Left ventricle myocardium inferior (tissue), 1 donor: Measurements from ENCODE around the gene APEH. TPM values are rescaled to one million over a fixed set of nuclear protein-coding genes. Genes with fewer than 3 reads are reported as not detected.

ENCODE experiments used
- DNase-seq: peaks from one replicate; pipeline ENCODE4 v3.0.0-alpha.2; 2020
- H3K27ac ChIP-seq: fragments of 200-600 bp; replicated peaks from 2 replicates; pipeline ENCODE4 v1.8.0; 2021
- H3K27me3 ChIP-seq: fragments of 200-600 bp; 2 replicates; pipeline ENCODE4 v1.8.0; 2021; ENCODE audit warnings: low read depth
- H3K36me3 ChIP-seq: fragments of 200-600 bp; 2 replicates; pipeline ENCODE4 v1.8.0; 2021
- H3K4me1 ChIP-seq: fragments of 200-600 bp; 2 replicates; pipeline ENCODE4 v1.8.0; 2021
- H3K4me3 ChIP-seq: fragments of 200-600 bp; 2 replicates; pipeline ENCODE4 v1.8.0; 2021; ENCODE audit warnings: mild to moderate bottlenecking, moderate library complexity
- H3K9me3 ChIP-seq: fragments of 200-600 bp; replicated peaks from 2 replicates; pipeline ENCODE4 v1.8.0; 2021
- CTCF ChIP-seq: fragments of 200-600 bp; IDR thresholded peaks from 2 replicates; pipeline ENCODE4 v1.8.0; 2021; ENCODE audit warnings: antibody characterized with exemption, mild to moderate bottlenecking, borderline replicate concordance
- intact Hi-C: fragments of 100-400 bp; cut with micrococcal nuclease; formaldehyde crosslinking; loops from one replicate; pipeline ENCODE4 v1.11.0; 2022
- total RNA-seq: library from RNA; stranded (reverse); fragmentation: NEBNext Ultra II Directional; extraction: Animal tissue kit (Norgen Biotek cat#: 25700); gene quantifications from one replicate; pipeline ENCODE4 v1.2.1, GENCODE V29; 2021
- donor health status: DM: no; HTN: yes; CAD: no; lungs with severe emphysema.

APEH gene
- total RNA-seq, 1 donor from 2014 or later, result 99.0 TPM

GRCh38 chr3:49703956-49704355, 29.8 kb downstream of the APEH start:
- peaks cover 21% of the 10 kb centered on the region for H3K4me1 ChIP-seq
- no peak for DNase-seq
- H3K9me3 ChIP-seq, result no peaks in the 10 kb centered on the region
- intact Hi-C loops, result no loop called here
- no peak for TF ChIP-seq CTCF
- H3K36me3 ChIP-seq, result peaks cover 65% of the 10 kb centered on the region
- no peak overlapping the region for H3K4me3 ChIP-seq
- H3K27ac ChIP-seq, result no peak overlapping the region
- H3K27me3 ChIP-seq, result no peaks in the 10 kb centered on the region

GRCh38 chr3:49704629-49705028, 30.5 kb downstream of the APEH start:
- TF ChIP-seq CTCF, result no peak
- Histone ChIP-seq H3K36me3 (peaks cover 59% of the 10 kb centered on the region), H3K27ac (no peak overlapping the region), H3K4me1 (peaks cover 14% of the 10 kb centered on the region), H3K4me3 (no peak overlapping the region), H3K9me3 (no peaks in the 10 kb centered on the region), H3K27me3 (no peaks in the 10 kb centered on the region)
- no peak for DNase-seq
- intact Hi-C loops, result no loop called here

GRCh38 chr3:49705390-49705960, 31.3 kb downstream of the APEH start:
- TF ChIP-seq CTCF, result no peak
- no peak for DNase-seq
- Histone ChIP-seq H3K36me3 (peaks cover 51% of the 10 kb centered on the region), H3K27me3 (no peaks in the 10 kb centered on the region), H3K9me3 (no peaks in the 10 kb centered on the region), H3K4me3 (no peak overlapping the region), H3K27ac (no peak overlapping the region), H3K4me1 (peaks cover 7% of the 10 kb centered on the region)
- intact Hi-C loops, result no loop called here

GRCh38 chr3:49706456-49707112, 32.4 kb downstream of the APEH start:
- DNase-seq, result no peak
- Histone ChIP-seq H3K4me1 (peaks cover 7% of the 10 kb centered on the region), H3K9me3 (no peaks in the 10 kb centered on the region), H3K27me3 (no peaks in the 10 kb centered on the region), H3K36me3 (peaks cover 43% of the 10 kb centered on the region), H3K4me3 (no peak overlapping the region), H3K27ac (no peak overlapping the region)
- intact Hi-C loops, result no loop called here
- no peak for TF ChIP-seq CTCF

- Histone ChIP-seq H3K27ac (no peak overlapping the region), H3K9me3 (no peaks in the 10 kb centered on the region), H3K36me3 (peaks cover 38% of the 10 kb centered on the region), H3K27me3 (no peaks in the 10 kb centered on the region), H3K4me3 (no peak overlapping the region), H3K4me1 (peaks cover 7% of the 10 kb centered on the region)
- intact Hi-C loops, result no loop called here
- DNase-seq, result no peak
- no peak for TF ChIP-seq CTCF
Observed at GRCh38 chr3:49707113-49707480, 32.9 kb downstream of the APEH start.
